Superior temporal gyrus (tissue), 1 donor: ENCODE measurements around the gene SYNGR3.

Experiments used
- DNase-seq: peaks from one replicate; pipeline ENCODE4 v3.0.0-alpha.2; 2016; ENCODE audit errors: extremely low spot score

The SYNGR3 gene

GRCh38 chr16:1976951-1977874 lies 12.6 kb upstream of the SYNGR3 start:
- DNase-seq = no peak

- DNase-seq = no peak
Observed at GRCh38 chr16:1977875-1978268, 11.9 kb upstream of the SYNGR3 start.

DNA sequence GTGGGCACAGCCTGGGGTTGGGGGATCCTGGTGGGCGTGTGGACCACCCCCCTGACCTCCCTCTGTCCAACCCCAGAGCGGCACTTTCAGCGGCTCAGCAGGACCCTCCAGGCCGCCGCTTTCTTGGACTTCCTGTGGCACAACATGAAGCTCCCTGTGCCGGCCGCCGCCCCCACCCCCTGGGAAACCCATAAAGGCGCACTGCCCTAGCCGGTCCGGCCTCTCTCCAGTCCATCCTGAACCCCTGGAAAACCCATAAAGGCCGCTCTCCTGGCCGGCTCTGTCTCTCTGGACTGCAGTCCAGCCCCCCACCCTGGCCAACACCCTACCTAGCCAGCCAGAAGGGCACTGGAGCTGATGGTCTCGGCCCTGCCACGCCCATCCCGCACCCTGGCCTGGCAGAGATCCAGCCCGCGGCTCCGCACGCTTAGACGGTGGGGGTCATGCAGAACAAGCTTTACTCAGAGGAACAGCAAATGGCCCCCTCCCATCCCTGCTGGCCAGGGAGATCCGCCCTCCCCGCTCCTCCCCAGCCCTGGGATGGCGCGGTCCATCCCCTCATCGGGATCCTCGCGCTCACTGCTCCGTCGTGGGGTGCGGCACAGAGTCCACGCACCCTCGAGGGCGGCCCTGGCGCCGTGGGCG lies 11.2 kb upstream of the SYNGR3 start:
- no peak for DNase-seq

GRCh38 chr16:1979271-1980029 lies 10.3 kb upstream of the SYNGR3 start:
- no peak for DNase-seq

DNA sequence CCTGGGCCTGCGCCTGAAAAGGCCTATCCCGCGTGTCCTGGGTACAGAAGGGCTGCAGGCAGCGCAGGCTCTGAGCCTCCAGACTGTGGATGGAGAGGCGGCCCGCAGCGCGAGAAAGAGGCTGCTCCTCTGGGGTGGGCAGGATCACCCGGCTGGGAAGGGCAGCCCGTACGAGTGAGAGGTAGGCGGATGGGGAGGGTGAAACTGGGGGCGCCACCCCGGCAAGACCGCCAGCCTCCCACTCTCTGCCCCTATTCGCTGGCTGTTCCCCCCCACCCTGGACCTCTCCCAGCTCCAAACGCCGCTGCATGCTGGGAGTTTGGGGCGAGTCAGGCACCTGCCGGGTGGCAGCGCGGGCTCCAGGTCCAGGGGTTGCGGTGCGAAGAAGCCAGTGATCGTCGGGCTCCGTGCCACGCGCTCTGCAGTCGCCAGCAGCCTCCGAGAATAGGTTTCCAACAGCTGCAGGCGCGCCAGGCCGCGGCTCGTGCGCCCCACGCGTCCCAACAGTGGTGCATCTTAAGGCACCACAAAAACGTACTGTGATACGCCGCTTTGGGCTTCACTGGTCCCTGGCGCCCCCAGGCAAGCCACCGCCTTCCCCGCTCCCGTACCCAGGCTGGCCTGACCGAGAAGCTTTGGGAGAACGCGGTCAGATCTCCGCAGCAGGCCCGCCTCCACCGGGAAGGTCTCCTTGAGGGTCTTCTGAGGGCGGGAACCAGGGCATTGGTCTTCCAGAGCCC lies 9.6 kb upstream of the SYNGR3 start:
- DNase-seq = no peak

GRCh38 chr16:1980770-1981087 lies 9.0 kb upstream of the SYNGR3 start:
- no peak for DNase-seq

DNA sequence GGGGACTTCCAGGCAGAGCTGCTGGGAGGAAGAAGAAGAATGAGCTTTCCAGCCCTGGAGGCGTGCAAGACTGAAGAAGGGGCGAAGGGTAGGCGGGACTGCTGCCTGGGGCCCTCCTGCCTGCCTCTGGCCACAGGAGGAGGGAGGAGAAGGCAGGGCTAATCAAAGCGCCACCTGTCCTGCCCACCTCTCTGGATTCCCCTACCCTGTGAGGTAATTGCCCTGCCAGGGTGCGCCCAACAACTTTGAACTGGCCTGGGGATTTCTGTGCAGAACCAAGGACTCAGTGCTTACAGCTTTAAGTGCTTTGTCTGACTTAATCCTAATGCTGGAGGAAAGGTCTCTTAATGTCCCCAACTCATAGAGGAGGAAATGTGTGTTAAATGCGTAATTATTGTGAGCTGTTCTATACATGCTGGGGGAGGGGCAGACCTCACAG lies 8.4 kb upstream of the SYNGR3 start, which contains the start of gene NOXO1:
Gene NOXO1, minus strand, starts transcription at position 72 of the 439 bp plus-strand sequence. CDS start 290 bp downstream, outside the sequence.
- no peak for DNase-seq

DNA sequence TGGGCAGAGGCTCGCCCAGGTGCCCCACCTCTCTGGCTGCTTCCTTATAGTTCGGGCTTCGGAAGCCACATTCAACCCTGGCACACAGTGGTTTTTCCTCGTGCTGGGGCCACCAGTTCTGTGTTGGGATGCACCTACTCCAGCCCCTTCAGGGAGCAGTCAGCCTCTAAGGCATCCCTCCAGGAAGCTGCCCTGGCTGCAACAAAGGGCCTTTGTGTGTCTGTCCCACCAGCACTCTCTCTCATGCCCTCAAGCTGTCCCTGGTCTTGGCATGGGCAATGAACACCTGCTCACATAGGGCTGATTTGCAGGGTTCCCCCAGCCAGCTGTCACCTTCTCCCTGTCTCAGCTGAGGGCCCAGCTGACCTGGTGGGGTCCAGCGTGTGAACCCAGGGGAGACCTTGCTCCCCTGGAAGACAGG lies 7.7 kb upstream of the SYNGR3 start:
- DNase-seq = peak; percentile 48

DNA sequence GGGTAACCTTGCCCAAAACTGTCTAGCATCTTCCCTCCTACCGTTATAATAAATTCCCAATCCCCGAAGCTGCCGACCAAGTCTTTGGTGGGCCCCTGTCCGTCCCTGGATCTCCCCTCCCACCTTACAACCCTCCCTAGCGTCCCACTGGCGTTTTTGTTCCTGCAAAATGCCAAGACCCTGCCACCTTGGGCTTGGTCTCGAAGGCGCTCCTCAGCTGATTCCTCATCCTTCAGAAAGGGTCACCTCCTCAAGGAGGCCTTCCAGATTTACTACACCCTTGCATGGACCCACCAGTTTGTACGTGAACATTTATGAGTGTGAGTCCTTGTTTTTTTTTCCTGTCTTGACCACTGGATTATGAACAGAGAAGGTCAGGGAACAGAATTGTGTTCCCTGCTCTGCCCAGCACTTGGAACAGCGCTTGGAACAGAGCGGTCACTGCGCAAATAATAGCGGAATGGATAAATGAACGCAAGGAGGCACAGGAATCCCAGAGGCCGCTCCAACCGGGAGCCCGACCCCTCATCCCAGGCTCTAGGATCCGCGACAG lies 6.7 kb upstream of the SYNGR3 start:
- no peak for DNase-seq

DNA sequence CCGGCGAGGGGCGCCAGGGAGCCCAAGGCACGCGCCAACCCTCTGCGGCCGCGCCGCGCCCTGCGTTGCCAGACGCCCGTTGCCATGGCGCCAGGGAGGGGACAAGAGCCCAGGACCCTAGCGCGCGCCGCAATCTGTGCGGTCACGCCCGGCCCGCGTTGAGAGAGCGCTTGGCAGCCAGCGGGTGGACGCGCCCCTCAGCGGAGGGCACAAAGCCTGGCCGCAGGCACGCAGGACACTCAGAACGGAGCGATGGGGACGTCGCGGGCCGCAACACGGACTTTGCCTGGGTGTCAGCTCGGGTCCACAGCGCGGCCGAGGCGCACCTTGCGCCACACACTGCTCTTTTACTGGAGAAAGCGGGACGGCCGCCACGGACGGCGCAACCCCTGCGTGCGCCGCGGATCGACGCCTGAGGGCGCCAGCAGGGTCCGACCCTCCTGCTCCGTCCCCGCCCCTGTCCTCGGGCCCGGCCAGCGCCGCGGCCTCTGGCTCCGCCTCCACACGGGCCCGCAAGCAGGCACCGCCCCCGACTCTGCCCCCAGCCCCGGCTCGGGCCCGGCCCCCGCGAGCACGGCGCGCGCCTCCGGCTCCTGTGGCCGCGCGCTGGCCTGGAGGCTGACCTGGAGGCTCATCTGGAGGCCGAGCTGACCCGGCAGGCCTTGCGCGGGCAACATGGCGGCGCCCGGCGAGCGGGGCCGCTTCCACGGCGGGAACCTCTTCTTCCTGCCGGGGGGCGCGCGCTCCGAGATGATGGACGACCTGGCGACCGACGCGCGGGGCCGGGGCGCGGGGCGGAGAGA lies 6.0 kb upstream of the SYNGR3 start, which contains the start of gene GFER:
Gene GFER, plus strand, starts transcription at position 650 of the 803 bp plus-strand sequence. Its CDS starts 26 bp downstream, at position 676.
- DNase-seq = peak; percentile 80

GRCh38 chr16:1984347-1985225 lies 5.2 kb upstream of the SYNGR3 start:
- DNase-seq = no peak

- no peak for DNase-seq
Observed at GRCh38 chr16:1985466-1986150, 4.2 kb upstream of the SYNGR3 start.

GRCh38 chr16:1987198-1987597 lies 2.6 kb upstream of the SYNGR3 start:
- DNase-seq = no peak

DNA sequence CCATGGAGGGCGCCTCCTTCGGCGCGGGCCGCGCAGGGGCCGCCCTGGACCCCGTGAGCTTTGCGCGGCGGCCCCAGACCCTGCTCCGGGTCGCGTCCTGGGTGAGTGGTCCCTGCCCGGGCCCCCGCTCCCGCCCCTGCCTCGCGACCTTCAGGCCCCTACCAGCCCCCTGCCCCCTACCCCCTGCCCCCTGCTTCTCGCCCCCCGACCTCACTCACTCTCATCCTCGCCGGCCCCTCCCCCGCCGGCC lies 256 bp downstream of the SYNGR3 start:
- DNase-seq = no peak

DNA sequence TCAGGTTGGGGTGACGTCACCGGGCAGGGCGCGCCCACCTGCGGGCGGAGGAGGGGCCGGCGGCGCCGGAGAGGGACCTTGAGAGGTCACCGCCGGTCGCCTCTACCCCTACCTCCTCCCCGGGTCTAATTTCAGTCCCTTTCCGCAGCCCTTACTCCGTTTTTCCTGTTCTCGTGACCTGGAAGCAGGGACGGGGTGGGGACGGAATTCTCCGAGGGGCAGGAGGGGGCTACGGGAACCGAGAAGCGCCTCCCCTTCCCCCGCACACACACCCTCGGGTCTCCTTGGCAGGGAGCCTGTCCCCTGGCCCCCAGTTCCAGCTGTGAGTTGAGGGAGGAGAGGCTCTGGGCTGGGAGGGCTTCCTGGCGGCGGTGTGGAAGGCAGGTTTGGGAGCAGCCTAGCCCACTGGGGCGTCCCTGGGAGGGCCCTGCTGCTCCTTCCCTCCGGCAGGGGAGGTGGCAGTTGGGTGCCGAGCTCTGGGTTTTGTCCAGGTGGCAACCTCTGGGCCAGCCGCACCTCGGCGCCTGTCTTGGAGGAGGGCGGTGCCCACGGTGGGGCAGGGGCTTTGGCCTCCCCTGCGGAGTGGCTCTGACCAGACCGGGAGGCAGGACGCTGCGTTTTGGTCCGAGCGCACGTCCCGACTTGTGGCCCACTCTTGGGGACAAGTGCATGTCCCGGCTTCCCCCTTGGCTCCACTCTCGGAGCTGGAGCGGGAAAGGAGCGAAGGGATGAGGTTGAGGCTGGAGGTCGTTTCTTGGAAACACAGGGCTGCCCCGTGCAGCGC lies 773 bp downstream of the SYNGR3 start:
- no peak for DNase-seq

- no peak for DNase-seq
Observed at GRCh38 chr16:1991135-1991551, 1.4 kb downstream of the SYNGR3 start.

- no peak for DNase-seq
Observed at GRCh38 chr16:1991588-1991947, 1.8 kb downstream of the SYNGR3 start.
